NCI-H1694 (cell line): ENCODE results near the gene DDX49.
"Not testable (repeated sequence)": the region's sequence is repeated elsewhere in the genome, so short reads cannot be mapped to it uniquely, and the experiment has no call there.

Experiments
- DNase-seq: peaks from one replicate; lab custom pipeline; 2025; lab: John Stamatoyannopoulos, UW

Gene DDX49

GRCh38 chr19:18895824-18896341 is 23.6 kb upstream of the DDX49 start, which contains the start of gene CERS1:
Gene CERS1 (minus strand): TSS chr19:18896158. CDS start chr19:18896072, 86 bp downstream.
- DNase-seq = no peak

GRCh38 chr19:18896421-18896841 is 23.1 kb upstream of the DDX49 start:
- DNase-seq = no peak

- DNase-seq = no peak
Measured at GRCh38 chr19:18897094-18898029, 22.2 kb upstream of the DDX49 start.

GRCh38 chr19:18898081-18898606 is 21.4 kb upstream of the DDX49 start:
- DNase-seq = no peak

GRCh38 chr19:18898607-18899408 is 20.7 kb upstream of the DDX49 start:
- DNase-seq = no peak

GRCh38 chr19:18899624-18900560 is 19.6 kb upstream of the DDX49 start:
- DNase-seq = no peak

GRCh38 chr19:18900700-18901481 is 18.6 kb upstream of the DDX49 start:
- no peak for DNase-seq

- no peak for DNase-seq
Measured at GRCh38 chr19:18901491-18901890, 18.0 kb upstream of the DDX49 start.

GRCh38 chr19:18902519-18902918 is 17.0 kb upstream of the DDX49 start:
- DNase-seq = not testable (repeated sequence)

GRCh38 chr19:18903156-18904037 is 16.1 kb upstream of the DDX49 start:
- no peak for DNase-seq

- DNase-seq = no peak
Measured at GRCh38 chr19:18904334-18905057, 15.0 kb upstream of the DDX49 start.

- no peak for DNase-seq
Measured at GRCh38 chr19:18905058-18905456, 14.5 kb upstream of the DDX49 start.

- no peak for DNase-seq
Measured at GRCh38 chr19:18905513-18906236, 13.8 kb upstream of the DDX49 start.

GRCh38 chr19:18906605-18907519 is 12.7 kb upstream of the DDX49 start:
- DNase-seq = no peak

GRCh38 chr19:18908917-18909619 is 10.4 kb upstream of the DDX49 start:
- no peak for DNase-seq

GRCh38 chr19:18910010-18910409 is 9.5 kb upstream of the DDX49 start:
- no peak for DNase-seq
